Fibroblast of lung (primary cell): ENCODE measurements around the gene IKZF3. TPM values are rescaled to one million over a fixed set of nuclear protein-coding genes. Genes with fewer than 3 reads are reported as not detected.
A peak's percentile ranks its signal among the peaks of the same experiment; 100 is the strongest.

ENCODE experiments used
- DNase-seq, 2 donors: peaks; one replicate each; pipeline versions ENCODE4 v3.0.0 to v3.0.0-alpha.2; 2010; ENCODE audit warnings: low read depth in 2 of 2
- H2AFZ ChIP-seq: 2 replicates; pipeline ENCODE4 v1.5.1; 2012; ENCODE audit warnings: low read length, control low read depth, inconsistent platforms
- H3K27ac ChIP-seq: 2 replicates; pipeline ENCODE4 v1.5.1; 2011; ENCODE audit warnings: low read length, control low read depth; ENCODE audit not compliant: insufficient read depth
- H3K27me3 ChIP-seq: 2 replicates; pipeline ENCODE4 v1.5.1; 2011; ENCODE audit warnings: mild to moderate bottlenecking, low read length; ENCODE audit not compliant: control insufficient read depth, insufficient read depth
- H3K36me3 ChIP-seq: 2 replicates; pipeline ENCODE4 v1.5.1; 2011; ENCODE audit warnings: low read length; ENCODE audit not compliant: control insufficient read depth, insufficient read depth
- H3K4me1 ChIP-seq: 2 replicates; pipeline ENCODE4 v1.5.1; 2011; ENCODE audit warnings: low read length; ENCODE audit not compliant: control insufficient read depth, insufficient read depth; ENCODE audit errors: extremely low read depth
- H3K4me2 ChIP-seq: 2 replicates; pipeline ENCODE4 v1.5.1; 2011; ENCODE audit warnings: low read length, control low read depth; ENCODE audit not compliant: insufficient read depth; ENCODE audit errors: extremely low read depth
- H3K4me3 ChIP-seq, 4 experiments: fragments of 200-600 bp in 1 of 4; sonication (generic) in 1 of 4; replicated peaks in 1 of 4; 2 replicates each; pipeline ENCODE4 v1.5.1; 2011 to 2016; ENCODE audit warnings: low read length in 4 of 4, low read depth in 3 of 4, mild to moderate bottlenecking in 3 of 4, control low read depth in 2 of 4, inconsistent platforms in 1 of 4, mixed read lengths in 1 of 4; ENCODE audit not compliant: insufficient read depth in 1 of 4; ENCODE audit errors: control extremely low read depth in 1 of 4
- H3K79me2 ChIP-seq: 2 replicates; pipeline ENCODE4 v1.5.1; 2012; ENCODE audit warnings: mild to moderate bottlenecking, low read length, inconsistent platforms; ENCODE audit not compliant: control insufficient read depth, insufficient read depth
- H3K9ac ChIP-seq: 2 replicates; pipeline ENCODE4 v1.5.1; 2011; ENCODE audit warnings: mild to moderate bottlenecking, low read length, control low read depth; ENCODE audit not compliant: insufficient read depth
- H3K9me3 ChIP-seq: 2 replicates; pipeline ENCODE4 v1.5.1; 2012; ENCODE audit warnings: low read depth, low read length; ENCODE audit not compliant: control insufficient read depth, insufficient read depth
- H4K20me1 ChIP-seq: 2 replicates; pipeline ENCODE4 v1.5.1; 2011; ENCODE audit warnings: low read length; ENCODE audit not compliant: control insufficient read depth, insufficient read depth; ENCODE audit errors: extremely low read depth
- EZH2 ChIP-seq: IDR thresholded peaks from 2 replicates; pipeline ENCODE4 v1.5.1; 2012; ENCODE audit warnings: low read length, control low read depth, mild to moderate bottlenecking; ENCODE audit errors: missing control alignments
- polyA plus RNA-seq, 2 donors: library from polyadenylated mRNA; depleted of rRNA in 1 of 2; stranded (reverse) in 1 of 2; unstranded in 1 of 2; fragments of >200 nt; gene quantifications; 2 replicates each; pipeline ENCODE4 v1.2.1, GENCODE V29; 2011 to 2012; ENCODE audit warnings: missing spikeins in 1 of 2
- total RNA-seq: library from RNA; depleted of rRNA; stranded (reverse); fragments of >200 nt; gene quantifications from 2 replicates; pipeline ENCODE4 v1.2.1, GENCODE V29; 2014
- TF ChIP-seq, protein P1 (sequence below), 2 donors: IDR thresholded peaks in 1 of 2; conservative IDR thresholded peaks in 1 of 2; 1 replicate in 1 of 2; 2 replicates in 1 of 2; pipeline ENCODE4 v1.5.1; 2011 to 2012; ENCODE audit warnings: low read length in 2 of 2, control low read depth in 1 of 2, inconsistent platforms in 1 of 2, low read depth in 1 of 2, mild to moderate bottlenecking in 1 of 2

Gene IKZF3
- total and polyA plus RNA-seq, 2 donors (not counting 1 experiment from before 2014, with no cell fraction given), result not detected

DNA sequence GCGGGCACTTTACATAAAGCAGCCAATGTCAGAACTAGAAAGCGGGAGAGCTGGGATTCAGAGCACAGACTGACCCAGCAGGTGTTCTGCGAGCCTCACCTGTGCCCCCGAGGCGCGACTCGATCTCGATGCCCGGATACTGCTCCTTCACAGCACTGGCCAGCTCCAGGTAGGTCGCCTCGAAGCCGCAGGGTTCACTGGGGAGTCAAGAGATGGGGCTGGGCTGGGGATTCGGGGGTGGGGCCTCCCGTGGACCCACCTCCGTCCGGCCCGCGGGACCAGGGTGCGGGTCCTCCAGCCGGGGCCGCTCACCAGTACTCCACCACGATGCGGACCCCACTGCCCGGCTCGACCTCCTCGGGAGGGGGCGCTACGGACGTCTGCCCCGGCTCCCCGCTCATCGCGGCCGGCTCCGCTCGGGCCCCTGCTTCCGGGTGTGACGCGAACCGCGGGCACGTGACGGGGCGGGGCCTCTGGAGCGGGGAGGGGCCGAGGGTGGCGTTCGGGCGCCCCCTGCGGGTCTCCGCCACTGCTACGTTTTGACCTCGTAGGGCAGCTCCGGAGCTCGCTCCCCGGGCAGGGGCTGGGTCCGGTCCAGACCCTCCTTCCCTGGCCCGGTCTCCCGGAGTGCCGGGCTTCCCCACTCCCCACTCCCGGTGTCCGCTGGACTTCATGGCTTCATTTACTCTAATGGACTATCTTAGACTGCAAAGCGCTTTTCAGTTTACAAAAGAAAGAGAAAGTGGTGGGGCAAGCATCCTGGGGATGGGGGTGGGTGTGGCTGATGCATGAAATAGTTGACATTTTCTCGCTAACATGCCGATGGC, 133.8 kb downstream of the IKZF3 start, which contains the start of gene MIEN1:
Gene MIEN1, minus strand, starts transcription at position 438 of the 827 bp plus-strand sequence. Its CDS starts 37 bp downstream, at position 401.
- DNase-seq, result peak; percentile 59 to 78
- no peaks in the 10 kb centered on the region for H3K27me3 ChIP-seq
- H3K27ac ChIP-seq, result peak within 1 kb of the TSS; percentile 92
- H3K9ac ChIP-seq, result peak within 1 kb of the TSS; percentile 89
- H3K4me3 ChIP-seq, result peak within 1 kb of the TSS; percentile 66 to 96 (median 80)
- no peaks in the 10 kb centered on the region for H3K79me2 ChIP-seq
- H2AFZ ChIP-seq, result peak within 1 kb of the TSS; percentile 75
- peak within 1 kb of the TSS; percentile 76 for H3K4me2 ChIP-seq
- no peaks in the 10 kb centered on the region for H3K9me3 ChIP-seq
- H4K20me1 ChIP-seq, result no peaks in the 10 kb centered on the region
- TF ChIP-seq, protein P1, sequence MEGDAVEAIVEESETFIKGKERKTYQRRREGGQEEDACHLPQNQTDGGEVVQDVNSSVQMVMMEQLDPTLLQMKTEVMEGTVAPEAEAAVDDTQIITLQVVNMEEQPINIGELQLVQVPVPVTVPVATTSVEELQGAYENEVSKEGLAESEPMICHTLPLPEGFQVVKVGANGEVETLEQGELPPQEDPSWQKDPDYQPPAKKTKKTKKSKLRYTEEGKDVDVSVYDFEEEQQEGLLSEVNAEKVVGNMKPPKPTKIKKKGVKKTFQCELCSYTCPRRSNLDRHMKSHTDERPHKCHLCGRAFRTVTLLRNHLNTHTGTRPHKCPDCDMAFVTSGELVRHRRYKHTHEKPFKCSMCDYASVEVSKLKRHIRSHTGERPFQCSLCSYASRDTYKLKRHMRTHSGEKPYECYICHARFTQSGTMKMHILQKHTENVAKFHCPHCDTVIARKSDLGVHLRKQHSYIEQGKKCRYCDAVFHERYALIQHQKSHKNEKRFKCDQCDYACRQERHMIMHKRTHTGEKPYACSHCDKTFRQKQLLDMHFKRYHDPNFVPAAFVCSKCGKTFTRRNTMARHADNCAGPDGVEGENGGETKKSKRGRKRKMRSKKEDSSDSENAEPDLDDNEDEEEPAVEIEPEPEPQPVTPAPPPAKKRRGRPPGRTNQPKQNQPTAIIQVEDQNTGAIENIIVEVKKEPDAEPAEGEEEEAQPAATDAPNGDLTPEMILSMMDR (conservative IDR thresholded peaks at IDR 0.05 in 1 of 2, IDR thresholded peaks at IDR 0.05 in 1 of 2; ENCODE audit: low read depth in 1 of 2, low read length in 2 of 2), result peak; percentile 67 to 69
- no peak for TF ChIP-seq EZH2
- peaks cover 12% of the 10 kb centered on the region for H3K36me3 ChIP-seq
- no peaks in the 10 kb centered on the region for H3K4me1 ChIP-seq

DNA sequence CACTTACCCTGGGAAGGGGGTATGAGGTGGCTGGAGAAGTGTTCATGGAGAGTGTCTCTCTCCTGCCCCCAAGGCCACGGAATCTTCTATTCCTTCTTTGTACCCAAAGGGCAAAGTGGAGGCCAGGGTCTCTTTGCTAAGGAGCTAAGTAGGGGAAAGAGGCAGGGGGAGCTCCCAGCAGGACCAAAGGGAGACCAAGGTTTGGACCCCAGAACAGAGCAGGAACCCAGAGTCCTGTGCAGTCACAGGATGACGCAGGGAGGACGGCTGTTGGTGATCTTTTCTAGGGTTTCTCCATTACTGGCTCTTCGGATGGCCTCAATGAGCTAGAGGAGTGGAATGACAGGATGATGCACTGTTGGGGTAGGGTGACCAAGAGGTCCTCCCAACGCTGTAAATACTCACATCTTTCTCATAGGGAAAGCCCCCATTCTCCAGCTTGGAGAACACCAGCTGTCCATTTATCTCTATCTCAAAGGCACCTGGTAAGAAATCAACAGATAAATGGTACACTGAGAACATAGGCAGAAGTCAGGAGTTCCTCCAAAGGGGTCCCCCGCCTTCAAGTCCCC, 134.7 kb downstream of the IKZF3 start:
- Histone ChIP-seq H2AFZ (no peak overlapping the region), H3K36me3 (peaks cover 18% of the 10 kb centered on the region), H3K9ac (no peak overlapping the region), H3K4me1 (no peaks in the 10 kb centered on the region), H3K4me3 (peak overlapping the region; percentile 66 to 96 (median 80)), H3K4me2 (peak overlapping the region; percentile 76), H3K9me3 (no peaks in the 10 kb centered on the region), H3K27ac (no peak overlapping the region), H3K79me2 (no peaks in the 10 kb centered on the region), H4K20me1 (no peaks in the 10 kb centered on the region), H3K27me3 (no peaks in the 10 kb centered on the region)
- TF ChIP-seq, protein P1 (conservative IDR thresholded peaks at IDR 0.05 in 1 of 2, IDR thresholded peaks at IDR 0.05 in 1 of 2; ENCODE audit: low read depth in 1 of 2, low read length in 2 of 2), result no peak
- no peak for DNase-seq

DNA sequence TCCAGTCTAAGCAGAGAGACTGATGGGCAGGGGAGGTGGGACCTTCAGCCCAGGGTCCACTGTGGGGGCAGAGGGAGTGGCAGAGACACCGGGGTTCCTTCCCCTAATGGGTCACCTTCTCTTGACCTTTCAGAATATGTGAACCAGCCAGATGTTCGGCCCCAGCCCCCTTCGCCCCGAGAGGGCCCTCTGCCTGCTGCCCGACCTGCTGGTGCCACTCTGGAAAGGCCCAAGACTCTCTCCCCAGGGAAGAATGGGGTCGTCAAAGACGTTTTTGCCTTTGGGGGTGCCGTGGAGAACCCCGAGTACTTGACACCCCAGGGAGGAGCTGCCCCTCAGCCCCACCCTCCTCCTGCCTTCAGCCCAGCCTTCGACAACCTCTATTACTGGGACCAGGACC, 136.6 kb downstream of the IKZF3 start:
- no peak overlapping the region for H3K4me3 ChIP-seq
- H3K79me2 ChIP-seq, result no peaks in the 10 kb centered on the region
- no peak overlapping the region for H3K4me2 ChIP-seq
- no peaks in the 10 kb centered on the region for H3K9me3 ChIP-seq
- peaks cover 20% of the 10 kb centered on the region for H3K36me3 ChIP-seq
- H2AFZ ChIP-seq, result no peak overlapping the region
- no peaks in the 10 kb centered on the region for H4K20me1 ChIP-seq
- TF ChIP-seq, protein P1 (conservative IDR thresholded peaks at IDR 0.05 in 1 of 2, IDR thresholded peaks at IDR 0.05 in 1 of 2; ENCODE audit: low read depth in 1 of 2, low read length in 2 of 2), result no peak
- no peak for TF ChIP-seq EZH2
- no peaks in the 10 kb centered on the region for H3K4me1 ChIP-seq
- DNase-seq, result no peak
- H3K9ac ChIP-seq, result no peak overlapping the region
- no peak overlapping the region for H3K27ac ChIP-seq
- no peaks in the 10 kb centered on the region for H3K27me3 ChIP-seq
